CD4-positive, alpha-beta T cell treated with Interleukin-6 for 4 hours (primary cell): ENCODE measurements around the gene CLMN.

Source experiments
- DNase-seq: peaks from one replicate; pipeline ENCODE4 v3.0.0-alpha.2; 2020; ENCODE audit warnings: mixed read lengths

Gene CLMN

DNA sequence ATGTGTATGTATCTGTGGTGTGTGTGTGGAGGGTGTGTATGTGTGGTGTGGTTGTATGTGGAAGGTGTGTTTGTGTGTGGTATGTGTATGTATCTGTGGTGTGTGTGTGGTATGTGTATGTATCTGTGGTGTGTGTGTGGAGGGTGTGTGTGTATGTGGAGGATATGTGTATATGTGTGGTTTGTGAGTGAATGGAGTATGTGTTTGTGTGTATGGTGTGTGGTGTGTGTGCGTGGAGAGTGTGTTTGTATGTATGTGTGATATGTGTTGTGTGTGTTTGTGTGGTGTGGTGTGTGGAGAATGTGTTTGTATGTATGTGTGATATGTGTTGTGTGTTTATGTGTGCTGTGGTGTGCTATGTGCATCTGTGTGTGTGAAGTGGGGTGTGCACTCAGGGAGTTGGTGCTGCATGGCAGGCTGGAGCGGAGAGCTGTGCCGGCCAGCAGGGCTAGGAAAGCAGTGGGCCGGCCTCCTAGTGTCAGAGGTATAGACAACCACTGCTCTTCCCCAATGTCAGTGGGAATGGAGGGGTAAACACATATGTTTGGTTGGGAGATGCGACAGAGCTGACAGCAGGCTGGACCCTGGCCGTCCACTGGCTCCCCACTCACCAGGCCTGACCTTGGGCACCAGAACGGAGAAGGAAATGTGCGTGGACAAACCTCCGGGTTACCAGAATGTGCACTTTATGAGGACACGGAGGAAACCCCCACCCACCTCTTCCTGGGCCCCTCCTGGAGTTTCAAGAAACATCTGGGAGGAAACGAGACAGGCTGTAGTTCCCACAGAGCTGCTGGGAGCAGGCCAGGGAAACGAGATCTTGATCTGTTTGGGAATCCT, 60.7 kb downstream of the CLMN start:
- no peak for DNase-seq

DNA sequence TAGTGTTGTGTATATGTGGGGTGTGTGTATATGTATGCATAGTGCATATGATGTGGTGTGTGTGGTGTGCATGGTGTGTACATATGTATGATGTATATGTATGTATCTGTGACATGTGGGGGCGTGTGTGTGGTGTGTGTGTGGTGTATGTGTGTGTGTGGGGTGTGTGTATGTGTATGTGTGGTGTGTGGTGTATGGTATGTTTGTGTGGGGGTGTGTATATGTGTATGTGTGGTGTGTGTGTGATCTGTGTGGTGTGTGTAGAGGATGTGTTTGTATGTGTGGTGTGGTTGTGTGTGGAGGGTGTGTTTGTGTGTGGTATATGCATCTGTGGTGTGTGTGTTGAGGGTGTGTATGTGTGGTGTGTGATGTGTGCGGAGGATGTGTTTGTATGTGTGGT, 61.6 kb downstream of the CLMN start:
- DNase-seq: no peak

DNA sequence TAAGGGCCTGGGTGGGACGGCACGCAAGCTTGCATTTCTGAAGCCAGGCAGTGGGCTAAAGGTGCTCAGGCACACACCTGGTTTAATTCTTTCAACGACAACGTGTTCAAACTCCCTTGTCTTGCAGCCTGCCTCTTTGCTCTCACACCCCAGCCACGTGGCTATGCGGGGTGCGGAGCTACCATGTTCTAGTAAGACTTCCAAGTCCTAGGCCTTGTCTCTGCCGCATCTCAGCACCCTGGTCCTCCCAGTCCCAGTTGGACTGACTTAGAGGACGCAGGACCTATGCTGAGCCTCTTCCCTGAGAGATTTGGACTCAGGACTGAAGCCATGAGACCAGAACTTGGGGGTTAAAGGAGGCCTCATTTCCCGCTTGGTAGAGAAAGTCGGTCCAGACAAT, 62.2 kb downstream of the CLMN start:
- DNase-seq: no peak

- DNase-seq: no peak
Measured at GRCh38 chr14:95256776-95257060, 63.0 kb downstream of the CLMN start.

DNA sequence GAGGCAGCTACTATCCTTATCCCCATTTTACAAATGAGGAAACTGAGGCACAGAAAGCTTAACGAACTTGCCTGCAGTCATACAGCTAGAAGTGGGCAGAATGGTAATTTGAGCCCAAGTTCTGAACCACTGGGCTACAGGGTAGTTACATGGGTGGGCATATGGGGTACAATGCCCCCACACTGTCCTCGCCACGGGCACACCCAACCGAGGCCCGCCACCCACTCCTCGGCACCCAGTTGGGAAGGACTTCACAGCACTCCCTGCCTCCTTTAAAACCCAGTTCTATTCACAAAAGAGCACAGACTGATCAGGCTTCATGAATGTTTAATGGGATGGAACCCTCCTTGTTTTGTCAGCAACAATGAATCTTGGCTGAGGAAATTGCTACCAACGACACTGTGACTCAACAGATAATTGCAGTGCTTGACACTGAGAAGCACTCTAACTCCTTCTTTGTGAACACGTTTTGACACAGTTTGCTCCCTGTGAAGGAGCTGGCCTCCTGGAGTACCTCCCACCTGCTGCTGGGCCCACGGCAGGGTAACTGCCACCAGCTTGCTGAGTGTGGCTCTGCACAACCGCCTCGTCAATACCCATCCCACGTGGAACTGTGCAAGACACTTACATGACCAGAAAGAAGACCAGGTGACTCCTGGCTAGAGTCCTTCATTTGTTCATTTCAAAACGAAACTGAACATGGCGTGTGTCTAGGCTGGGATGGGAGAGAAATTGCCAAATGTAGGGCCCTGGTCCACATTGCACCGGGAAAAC, 63.5 kb downstream of the CLMN start:
- no peak for DNase-seq

- DNase-seq: no peak
Measured at GRCh38 chr14:95255487-95255886, 64.2 kb downstream of the CLMN start.

- DNase-seq: no peak
Measured at GRCh38 chr14:95255013-95255412, 64.7 kb downstream of the CLMN start.

DNA sequence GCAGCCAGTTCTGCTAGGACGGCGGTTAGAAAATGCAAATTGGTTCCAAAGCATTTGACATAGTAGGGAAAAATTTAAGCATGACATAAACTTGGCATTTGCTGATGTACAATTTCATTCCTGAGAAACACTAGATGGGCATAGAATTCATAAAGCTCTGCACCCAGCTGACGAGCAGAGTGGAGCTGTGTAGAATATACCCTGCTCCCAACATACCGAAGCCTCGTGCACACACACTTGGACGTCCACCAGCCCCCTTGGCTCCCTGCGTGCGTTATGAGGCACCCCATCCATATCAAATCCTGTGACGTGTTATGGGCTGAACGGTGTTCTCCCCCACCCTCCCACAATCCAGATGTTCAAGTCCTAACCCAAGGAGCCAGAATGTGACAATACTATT, 65.4 kb downstream of the CLMN start:
- DNase-seq: no peak

DNA sequence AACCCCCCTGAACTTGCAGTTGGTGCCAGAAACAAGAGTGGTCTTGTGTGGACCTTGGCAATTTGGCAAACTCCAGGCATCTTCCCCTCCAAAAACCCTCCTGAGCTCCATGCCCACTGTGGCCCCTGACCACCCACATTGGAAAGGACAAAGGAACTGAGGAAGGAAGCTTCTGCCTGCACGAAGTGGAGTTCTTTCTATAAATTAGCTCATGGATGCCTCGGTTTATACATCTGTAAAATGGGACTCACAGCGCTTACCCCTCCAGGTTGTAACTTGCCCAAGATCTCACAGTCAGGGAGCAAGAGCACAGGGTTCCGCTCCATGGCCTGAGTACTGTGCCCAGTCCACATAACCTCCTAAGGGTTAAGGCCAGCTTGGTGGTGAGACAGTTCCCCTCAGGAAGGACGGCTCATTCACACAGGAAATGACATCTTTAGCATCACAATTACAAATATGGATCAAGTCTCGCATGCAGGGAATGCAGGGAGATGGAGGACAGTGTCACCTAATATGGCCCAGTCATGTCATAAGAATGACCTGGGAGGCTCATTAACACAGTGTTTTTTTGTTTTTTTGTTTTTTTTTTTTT, 66.6 kb downstream of the CLMN start:
- no peak for DNase-seq

GRCh38 chr14:95252219-95252618, 67.5 kb downstream of the CLMN start:
- no peak for DNase-seq

DNA sequence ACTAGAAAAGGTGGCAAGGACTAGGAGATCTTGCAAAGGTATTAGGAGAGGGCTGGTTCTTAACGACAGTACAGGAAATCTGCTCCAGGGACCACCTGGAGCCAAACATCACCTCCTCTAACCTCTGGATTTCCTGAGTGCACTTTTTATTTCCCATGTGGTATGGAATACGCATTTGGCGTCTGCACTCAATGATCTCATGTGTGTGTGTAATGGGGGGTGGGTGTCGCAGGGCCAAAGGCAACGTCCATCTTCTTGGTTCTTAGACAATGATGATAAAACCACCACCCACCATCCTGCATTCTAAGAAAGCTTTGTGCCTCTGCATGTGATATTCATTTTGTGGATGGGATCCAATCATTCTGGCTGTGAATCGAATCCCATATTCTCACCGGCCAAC, 68.8 kb downstream of the CLMN start:
- DNase-seq: no peak

GRCh38 chr14:95250140-95250769, 69.5 kb downstream of the CLMN start:
- no peak for DNase-seq

GRCh38 chr14:95248432-95248831, 71.3 kb downstream of the CLMN start:
- DNase-seq: no peak

DNA sequence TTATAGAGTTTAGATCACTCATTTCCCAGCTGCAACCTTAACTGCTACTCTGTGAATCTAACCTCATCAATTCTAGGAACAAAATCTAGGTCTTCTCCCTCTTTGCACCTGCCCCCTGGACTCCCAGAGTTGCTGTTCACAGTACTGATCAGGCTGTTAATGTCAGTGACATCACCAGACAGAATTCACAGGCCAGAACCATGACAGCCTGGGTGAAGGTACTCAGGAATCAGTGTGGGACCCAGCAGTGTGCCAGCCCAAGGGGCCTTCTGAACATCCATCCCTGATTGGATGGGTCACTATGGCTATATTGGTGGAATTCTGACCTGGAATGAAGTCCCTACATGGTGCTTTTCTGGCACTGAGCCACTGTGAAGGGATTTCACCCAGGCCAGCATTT, 72.8 kb downstream of the CLMN start:
- no peak for DNase-seq

DNA sequence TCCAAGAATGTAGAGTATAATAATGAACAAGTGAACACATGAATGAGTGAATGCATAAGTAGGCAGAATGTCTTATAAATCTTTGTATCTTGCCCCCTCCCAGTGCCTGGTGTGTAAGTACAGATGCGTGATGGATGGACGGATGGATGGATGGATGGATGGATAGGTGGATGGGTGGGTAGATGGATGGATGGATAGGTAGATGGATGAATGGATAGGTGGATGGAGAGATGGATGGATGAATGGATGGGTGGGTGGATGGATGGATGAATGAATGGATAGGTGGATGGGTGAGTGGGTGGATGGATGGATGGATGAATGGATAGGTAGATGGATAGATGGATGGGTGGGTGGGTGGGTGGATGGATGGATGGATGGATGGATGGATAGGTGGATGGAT, 74.4 kb downstream of the CLMN start:
- DNase-seq: no peak

DNA sequence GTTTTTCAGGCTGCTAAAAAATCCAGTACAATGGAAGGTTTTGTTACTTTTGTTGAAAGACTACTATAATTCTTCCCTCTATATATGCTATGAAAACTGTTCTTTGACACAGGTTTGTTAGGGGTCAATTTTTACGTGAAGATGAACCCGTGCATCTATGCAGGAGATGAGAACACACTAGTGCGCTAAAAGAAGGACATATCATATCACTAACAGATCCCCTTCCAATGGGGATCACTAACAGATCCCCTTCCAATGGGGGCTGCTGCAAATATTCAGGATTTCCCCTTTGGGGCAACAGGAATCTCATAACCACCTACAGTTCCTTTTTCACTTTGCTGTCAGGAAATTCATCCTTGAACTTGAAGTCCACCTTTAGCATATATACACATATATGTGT, 75.1 kb downstream of the CLMN start:
- no peak for DNase-seq

DNA sequence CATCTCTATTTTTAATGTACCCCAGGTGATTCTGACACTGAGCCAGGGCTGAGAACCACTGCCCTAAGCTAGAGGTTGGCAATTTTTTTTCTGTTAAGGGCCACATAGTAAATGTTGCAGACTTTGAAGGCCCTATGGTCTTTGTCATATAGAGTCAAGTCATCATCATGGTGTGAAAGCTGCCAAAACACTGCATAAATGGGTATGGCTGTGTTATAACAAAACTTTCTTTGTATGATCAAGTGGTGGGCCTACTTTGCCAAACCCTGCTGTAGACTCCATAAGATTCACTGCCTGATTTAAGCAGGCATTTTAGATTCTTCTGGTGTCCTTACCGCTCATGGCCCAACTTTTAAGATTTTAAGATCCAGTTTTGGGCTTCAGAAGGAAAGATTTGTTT, 76.8 kb downstream of the CLMN start:
- no peak for DNase-seq

DNA sequence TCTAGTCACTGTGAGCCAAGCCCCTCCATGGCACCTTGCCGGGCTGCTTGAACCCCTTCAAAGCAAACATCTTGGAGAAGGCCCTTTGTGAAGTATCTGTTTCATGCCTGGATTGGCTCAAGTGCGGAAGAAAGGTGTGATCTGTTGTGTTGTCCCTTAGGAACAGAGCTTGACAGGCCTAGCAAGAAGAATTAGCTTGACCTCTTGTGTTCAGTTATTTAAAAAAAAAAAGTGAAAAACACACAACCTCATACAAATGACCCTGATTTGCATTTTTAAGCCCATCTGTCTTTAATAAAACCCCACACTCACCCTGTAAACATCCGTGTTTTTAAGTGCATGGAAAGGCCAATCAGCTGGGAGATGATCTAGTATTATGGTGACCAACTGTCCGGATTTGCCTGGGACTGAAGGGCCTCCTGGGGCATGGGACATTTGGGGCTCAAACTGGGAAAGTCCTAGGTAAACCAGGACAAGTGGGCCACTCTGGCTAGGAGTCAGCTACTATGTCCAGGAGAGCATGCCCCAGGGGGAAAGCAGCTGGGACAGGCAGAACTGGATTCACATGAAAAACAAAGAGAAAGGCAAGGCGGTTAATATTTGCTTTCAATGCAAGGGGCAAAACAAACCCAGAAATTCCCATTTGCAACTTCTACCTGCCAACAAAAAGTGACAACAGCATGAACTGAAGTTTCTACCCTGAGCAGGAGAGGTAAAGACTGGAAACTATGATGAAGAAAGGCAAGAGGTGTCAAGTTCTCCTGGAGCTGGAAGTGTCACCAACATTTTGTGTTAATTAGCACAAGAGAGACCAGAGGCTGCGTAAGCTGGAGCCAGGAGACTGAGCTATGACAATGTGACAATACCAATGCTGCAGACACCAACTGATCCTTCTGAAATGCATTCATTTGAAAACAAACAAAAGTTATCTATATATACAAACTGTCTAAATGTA, 78.6 kb downstream of the CLMN start:
- no peak for DNase-seq

- DNase-seq: no peak
Measured at GRCh38 chr14:95238487-95239298, 81.0 kb downstream of the CLMN start.

- no peak for DNase-seq
Measured at GRCh38 chr14:95237958-95238340, 81.8 kb downstream of the CLMN start.

DNA sequence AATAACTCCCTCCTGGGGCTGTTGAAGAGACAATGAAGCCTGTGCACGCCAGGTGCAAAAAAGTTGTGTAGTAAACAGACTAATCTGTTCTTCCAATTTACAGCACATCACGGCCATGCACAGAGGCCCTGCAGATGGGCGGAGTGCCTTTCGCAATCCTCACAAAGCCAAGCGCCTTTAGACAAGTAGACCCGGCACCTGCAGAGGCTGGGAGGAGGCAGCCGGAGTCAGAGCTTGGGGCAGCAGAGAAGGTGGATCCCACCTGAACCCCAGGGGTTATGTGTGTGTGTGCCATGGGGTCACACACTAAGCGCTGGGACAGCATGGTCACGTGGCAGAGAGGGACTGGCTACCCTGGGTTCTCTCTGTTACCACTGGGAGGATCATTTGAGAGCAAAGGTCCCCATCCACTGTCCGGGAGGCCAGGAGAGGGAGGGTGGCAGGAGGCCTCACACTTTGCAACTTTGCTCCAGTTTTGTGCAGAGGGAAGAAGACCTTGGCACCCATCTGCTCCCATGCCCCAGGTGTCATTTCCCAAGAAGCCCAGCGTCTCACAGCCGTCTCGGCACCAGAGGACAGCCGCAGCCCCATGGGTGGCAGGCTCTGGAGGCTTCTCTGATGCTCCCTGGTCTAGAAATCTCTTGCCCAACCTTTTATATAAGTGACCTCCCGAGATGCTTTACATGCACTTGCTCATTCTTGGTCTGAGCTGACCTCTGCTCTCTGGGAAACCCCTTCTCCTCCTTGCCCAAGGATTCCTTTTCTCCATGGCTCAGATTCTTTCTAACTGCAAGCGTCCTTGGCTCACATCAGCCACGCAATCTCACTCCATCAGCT, 82.4 kb downstream of the CLMN start:
- DNase-seq: no peak
